Fibroblast of skin of left quadriceps (primary cell): Measurements from ENCODE around the gene C6orf15.

Experiments
- DNase-seq, 2 experiments: peaks; one replicate each; pipeline ENCODE4 v3.0.0-alpha.2; 2013; ENCODE audit warnings: low read depth in 2 of 2

Gene C6orf15

GRCh38 chr6:31130751-31131150 lies 18.4 kb upstream of the C6orf15 start:
- no peak for DNase-seq

DNA sequence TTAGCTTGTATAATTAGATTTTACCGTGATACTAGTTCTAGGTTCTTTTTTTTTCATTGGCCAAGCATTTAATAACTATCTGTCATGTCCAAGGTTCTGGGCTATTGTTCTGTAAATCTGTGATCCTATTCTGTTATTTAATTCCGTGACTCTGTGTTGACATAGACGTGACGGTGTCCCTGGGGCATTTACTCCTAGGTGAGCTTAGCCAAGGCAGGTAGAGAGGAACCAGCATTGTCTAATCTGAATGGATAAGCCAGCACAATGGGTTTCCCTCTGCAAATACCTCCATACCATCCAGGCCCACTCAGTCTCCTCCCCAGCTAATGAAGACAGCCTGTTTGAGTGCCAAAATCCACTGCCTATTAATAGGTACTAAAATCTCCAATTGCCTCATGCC lies 16.8 kb upstream of the C6orf15 start:
- no peak for DNase-seq

- DNase-seq = no peak
Observed at GRCh38 chr6:31128093-31128676, 15.8 kb upstream of the C6orf15 start.

DNA sequence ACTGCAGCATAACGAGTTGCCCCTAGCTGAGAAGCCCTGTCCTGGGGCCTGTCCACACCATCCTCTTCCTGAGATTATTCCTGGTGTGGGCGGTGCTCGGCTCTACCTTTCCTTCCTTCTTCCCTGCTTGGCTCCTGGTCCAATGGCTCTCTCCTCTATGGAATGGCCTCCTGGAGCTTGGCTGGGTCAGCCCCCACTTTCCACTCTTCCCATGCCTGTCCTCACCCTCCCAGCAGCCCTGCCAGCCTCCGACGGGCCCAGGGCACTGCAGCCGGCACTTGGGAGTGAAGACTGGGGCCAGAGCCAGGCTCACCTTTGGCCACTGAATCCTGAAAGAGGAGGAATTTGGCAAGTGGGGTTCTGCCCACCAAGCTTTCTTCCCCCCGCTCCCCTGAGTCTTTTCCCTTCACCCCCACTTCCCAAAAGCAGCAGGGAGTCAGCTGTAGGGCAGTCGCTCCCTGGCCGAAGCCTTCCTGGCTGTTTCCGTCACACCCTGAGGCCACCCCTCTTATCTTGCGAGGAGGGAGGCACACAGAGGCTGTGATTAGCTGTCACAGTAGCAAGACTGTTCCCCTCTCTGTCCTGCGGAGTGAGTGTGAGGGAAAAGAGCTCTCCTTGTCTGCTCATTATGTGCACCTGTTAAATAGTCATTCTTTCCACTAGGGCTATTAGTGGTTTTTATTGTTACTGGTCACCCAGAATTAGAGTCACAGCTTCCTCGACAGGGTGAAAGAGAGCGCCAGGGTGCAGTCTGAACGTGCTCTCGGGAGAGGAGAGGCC lies 14.2 kb upstream of the C6orf15 start:
- no peak for DNase-seq

- DNase-seq = peak in 1 of 2 experiments; percentile 20
Observed at GRCh38 chr6:31125586-31126363, 13.4 kb upstream of the C6orf15 start.

- no peak for DNase-seq
Observed at GRCh38 chr6:31125162-31125561, 12.8 kb upstream of the C6orf15 start.

- no peak for DNase-seq
Observed at GRCh38 chr6:31122791-31123706, 10.7 kb upstream of the C6orf15 start.

DNA sequence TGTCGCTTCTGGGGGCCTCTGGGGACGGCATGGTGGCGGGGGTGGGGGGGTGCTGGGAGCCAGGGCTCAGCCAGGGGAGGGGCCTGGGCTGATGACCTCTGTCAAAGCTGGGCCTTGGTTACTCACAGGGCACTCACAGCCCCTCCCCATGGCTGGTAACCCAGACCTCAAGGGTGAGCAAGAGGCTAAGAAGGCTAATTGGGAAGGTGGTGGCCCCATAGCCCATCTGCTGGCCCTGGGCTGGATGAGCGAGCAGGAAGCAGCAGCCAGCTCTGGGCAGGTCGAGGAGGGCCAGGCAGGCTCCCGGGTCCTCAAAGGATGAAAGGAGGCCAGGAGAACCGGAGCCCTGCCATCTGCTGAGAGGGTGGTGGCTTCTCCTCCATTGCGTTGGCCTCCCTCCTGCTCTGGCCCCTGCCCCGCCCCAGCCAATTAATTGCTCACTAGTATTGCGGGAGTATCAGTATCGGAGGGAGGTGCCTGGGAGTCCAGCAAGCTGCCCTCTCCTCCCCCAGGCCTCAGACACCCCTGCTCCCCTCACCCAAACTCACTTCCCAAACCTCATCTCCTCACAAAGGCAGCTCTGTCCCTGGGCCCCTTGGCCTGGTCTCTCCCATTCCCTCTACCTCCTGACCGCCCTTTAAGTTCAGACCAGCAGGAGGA lies 8.9 kb upstream of the C6orf15 start:
- no peak for DNase-seq

- no peak for DNase-seq
Observed at GRCh38 chr6:31120151-31120915, 8.0 kb upstream of the C6orf15 start, which contains the start of gene CDSN. Gene CDSN (minus strand): TSS chr6:31120446. CDS start chr6:31120419, 27 bp downstream.

DNA sequence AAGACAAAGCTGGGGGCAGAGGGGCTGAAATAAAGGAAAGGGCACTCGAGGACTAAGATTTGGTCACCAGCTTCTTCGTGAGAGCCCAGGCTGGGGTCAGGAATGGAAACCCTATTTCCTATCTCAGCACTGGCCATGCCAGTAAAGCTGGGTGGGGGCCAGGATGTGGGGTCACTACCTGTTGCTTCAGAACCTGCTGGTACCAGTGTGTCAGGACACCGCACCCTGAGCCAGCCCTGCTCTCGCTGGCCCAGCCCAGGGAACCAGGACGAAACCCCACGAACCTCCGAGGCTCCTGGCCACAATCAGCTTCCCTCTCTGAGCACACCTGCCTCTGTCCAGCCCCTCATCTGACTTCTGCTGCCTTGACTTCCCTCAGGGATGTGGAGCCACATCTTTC lies 5.8 kb upstream of the C6orf15 start:
- DNase-seq = no peak

DNA sequence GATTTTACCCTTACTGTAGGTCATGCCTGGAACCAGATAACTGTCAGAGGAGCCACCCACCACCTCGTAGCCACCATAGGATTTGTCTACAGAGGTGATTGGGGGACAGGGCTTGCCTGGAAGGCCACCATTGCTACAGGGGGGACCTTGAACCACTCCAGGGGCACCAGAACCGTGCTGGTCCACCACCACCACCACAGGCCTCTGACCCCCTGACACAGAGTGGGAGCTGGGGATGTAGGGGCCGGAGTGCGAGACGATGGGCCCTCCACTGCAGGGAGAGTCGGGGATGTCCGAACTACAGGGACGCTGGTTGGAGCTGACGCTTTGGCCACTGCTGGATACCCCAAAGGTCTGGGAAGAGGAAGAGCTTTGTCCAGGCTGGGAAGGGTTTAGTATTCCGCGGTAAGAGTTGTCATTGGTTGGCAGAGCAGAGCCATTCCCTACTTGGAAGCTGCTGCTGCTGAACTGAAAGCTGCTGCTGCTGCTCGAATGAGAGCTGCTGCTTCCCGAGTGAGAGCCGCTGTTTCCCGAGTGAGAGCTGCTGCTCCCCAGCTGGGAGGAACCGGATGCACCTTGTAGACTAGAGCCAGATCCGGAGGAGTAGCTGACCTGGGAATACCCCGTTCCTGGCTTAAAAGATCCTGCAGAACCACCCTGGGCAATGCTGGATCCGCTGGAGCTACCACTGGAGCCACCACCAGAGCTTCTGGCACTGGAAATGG lies 4.4 kb upstream of the C6orf15 start:
- DNase-seq = no peak

- no peak for DNase-seq
Observed at GRCh38 chr6:31115941-31116560, 3.7 kb upstream of the C6orf15 start.

DNA sequence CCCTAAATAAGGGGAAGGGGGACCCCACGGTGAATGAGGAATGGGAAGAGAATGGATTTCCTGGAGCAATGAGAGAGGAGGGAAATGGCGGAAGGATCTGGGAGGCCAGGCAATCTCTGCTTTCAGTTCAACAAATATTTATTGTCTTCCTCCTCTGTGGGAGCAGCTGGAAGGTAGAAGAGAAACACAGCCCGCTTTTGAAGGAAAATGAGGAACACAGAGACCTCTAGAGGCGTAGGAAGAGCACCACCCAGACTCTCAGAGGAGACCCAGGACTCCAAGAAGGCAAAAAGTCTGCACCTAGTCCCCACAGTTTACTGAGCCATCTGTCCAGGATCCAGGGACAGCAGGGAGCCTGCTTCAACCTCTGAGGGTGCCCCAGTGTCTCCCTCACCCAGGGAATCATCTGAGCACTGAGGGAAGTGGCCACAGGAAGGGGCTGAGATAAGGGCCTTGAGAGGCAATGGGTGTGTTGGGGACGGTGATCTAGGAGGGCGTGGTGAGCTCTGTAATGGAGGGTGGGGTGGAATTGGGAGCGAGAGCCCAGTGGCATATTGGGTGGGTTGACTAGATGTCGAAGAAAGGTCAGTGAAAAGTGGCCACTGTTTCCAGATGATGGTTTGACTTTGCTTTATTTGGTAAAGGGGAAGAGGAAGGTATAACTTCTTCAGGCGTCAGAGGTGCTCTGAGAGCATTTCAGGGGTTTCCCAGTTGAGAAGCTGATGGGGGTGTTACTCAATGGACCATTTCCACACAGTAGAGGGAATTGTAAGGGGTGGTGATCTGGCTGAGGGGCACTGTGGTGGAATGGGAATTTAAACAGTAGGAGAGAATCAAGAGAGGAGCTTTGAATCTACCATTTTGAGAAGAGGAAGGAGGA lies 2.8 kb upstream of the C6orf15 start:
- DNase-seq = peak in 1 of 2 experiments; percentile 51

- DNase-seq = peak; percentile 88 to 89
Observed at GRCh38 chr6:31114541-31114878, 2.1 kb upstream of the C6orf15 start, which contains the start of gene PSORS1C1. Gene PSORS1C1 (plus strand): TSS chr6:31114800. CDS start chr6:31129633, 14,833 bp downstream.

- peak; percentile 80 to 82 for DNase-seq
Observed at GRCh38 chr6:31113861-31114540, 1.6 kb upstream of the C6orf15 start.

DNA sequence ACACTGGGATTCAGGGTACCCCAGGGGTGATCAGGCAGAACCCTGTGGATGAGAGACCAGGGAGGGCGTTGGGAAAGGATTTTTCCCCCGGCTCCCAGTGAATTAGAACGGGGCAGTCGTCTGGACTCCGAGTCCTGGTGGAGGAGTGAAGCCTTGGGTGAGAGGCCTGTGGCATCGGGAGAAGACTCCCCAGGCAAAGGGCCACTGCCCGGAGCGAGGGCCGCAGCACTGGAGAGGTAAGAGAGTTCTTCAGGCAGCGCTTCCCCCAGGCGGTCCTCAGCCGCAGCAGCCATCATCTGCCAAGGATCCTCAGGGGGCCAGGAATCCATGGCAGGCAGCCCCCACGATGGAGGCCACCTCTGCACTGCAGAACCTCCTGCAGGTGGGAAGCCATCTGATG lies 663 bp downstream of the C6orf15 start:
- no peak for DNase-seq

DNA sequence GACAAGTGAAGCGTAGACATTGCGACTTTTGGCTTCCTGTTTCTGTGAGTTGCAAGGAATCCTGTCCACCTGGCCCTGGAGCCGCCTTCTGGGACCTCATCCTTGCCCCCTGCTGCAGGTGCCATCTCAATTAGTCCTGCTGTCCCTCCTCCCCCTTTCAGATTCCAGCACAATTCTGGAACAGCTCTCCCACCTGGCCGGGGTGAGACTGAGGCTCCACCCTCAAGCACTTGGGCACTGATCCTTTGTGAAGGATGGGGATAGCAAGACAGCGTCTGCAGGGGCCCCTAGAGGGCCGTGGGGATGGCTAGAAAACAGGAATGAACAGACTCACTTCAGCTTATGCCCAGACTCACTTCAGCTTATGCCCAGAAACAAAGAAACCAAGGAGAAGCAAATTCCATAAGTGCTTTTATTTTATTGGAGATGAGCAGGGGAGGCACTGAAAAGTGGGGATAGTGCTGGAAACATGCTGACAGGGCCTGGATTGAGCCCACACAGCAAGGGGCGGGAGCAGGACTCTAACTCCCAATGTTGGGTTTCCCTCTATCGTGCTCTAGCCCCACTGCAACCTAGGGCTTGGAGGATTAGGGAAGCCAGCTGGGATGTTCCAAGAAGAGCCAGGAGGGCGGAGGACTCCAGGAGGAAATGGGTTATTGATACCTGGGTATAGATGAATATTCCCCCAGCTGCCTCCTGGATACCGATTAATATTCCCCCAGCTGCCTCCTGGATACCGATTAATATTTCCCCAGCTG lies 1.4 kb downstream of the C6orf15 start:
- no peak for DNase-seq
